Measurements from ENCODE around the gene ALOXE3.
"Not testable (repeated sequence)": the region's sequence is repeated elsewhere in the genome, so short reads cannot be mapped to it uniquely, and the experiment has no call there.

Gene ALOXE3

DNA sequence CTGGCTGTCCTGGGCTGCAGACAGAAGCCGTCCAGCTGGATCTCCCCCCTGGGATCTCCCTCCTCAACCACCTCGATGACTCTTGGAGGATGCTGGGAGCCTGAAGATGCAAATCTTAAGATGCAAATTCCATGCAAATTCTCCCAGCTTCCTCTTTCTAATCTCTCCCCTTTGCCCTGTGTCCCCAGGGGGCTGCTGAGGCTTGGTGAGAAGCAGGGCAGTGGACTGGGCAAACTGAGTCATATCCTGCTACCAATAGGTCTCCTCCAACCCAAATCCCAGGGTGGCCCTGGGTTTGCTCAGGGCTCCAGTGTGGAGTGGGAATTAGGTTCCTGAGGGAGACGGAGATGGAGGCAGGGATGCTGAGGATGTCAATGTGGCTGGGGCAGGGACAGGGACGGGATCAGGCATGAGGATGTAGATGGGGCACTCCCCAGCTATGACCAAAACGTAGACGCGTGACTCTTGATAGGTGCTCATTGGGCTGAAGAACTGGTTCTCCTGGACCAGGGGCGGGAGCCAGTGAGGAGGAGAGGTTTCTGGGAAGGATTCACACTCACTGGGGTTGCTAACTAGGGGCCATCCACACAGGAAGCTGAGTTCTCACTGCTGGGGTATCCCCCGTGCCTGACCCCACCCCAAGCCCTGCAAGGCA is 27.2 kb downstream of the ALOXE3 start:
- no peak for DNase-seq (ENCODE audit: low spot score)

DNA sequence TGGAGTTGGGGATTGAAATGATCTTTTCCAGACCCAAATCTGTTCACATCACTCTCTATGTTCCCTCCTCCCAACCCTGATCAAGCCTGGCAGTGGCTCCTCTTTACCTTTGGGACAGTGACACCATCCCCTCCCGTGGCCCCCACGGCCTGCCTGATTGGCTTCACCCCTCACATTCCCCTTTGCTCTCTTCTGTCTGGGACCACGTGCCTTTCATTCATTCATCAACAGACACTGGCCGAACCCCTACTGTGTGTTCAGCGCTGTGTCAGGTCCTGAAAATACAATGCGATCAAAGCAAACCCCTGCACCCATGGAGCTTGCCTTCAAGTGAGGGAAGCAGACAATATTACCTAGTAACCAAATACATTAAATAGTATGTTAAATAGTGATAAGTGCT is 28.6 kb downstream of the ALOXE3 start:
- DNase-seq (ENCODE audit: low spot score), result no peak

DNA sequence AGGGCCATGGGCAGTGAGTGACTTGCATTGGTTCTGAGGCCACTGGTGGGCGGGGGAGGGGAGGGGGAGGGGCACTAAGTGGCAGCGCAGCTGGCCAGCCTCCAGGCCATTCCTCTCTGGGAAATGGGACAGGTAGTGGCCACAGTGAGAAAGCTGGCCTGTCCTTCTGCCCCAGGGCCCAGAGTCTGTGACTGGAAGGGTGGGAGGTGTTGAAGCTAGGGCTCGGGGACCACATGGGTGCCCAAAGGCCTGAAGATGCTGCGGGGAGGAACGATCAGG is 30.4 kb downstream of the ALOXE3 start:
- no peak for DNase-seq (ENCODE audit: low spot score)

DNA sequence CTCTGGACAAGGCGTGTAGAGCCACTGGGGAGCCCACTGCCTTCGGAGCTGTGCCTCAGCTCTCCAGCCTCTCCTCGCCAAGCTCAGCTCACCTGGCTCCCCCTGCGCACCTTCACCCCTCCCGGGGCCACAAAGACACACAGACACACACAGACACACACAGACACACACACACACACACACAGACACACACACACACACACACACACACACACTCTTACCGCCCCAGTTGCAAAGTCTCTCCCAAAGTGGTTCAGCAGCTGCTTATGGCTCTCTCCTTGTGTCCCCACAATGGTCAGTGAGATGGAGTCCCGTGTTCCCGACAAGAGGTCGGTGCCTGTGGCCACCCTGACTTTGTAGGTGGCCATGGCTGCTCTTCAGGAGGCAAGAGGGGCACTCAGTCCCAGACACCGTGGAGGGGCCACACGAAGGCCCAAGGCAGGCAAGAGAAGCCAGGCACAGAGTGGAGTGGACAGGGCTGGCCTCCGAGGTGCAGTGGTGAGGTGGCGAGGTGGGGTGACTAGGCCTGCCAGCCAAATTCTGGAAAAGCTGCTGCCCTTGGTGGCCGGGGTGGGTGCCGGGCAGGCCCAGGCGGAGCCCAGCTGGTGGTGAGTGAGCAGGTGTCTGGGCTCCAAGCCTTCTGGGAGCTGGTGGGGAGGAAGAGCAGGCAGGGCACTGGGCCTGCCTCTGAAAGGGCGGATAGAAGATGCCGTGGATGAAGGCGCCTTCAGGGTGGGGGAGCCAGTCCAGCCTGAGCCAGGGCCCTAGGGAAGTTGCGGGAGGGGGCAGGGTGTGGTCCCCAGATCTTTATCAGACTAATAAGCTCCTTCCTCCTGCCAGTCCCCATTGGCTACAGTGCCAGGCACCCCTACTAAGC is 31.0 kb downstream of the ALOXE3 start, which contains the start of gene ALOX12B:
TSS of gene ALOX12B (minus strand) at position 642 of the 877 bp plus-strand sequence. CDS start at position 368, 274 bp downstream.
- no peak for DNase-seq (ENCODE audit: low spot score)

DNA sequence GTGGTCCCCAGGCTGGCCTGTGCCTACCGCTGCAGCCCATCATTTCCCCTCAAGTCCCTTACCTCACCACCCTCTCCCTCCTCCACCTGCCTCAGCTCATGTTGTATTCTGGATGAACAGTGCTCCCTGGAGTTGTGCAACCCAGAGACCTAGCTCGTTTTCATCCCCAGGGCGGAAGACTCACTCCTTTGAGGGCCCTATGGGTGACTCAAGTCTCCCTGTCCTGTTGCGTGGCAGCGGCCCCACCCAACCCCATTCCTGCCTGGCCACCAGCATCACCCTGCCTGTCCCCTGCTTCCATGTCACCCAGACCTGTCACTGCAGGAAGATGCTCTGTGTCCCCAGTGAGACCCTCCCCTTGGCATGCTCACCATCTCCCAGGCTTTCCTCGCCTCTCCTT is 34.1 kb downstream of the ALOXE3 start:
- DNase-seq (ENCODE audit: low spot score), result no peak

DNA sequence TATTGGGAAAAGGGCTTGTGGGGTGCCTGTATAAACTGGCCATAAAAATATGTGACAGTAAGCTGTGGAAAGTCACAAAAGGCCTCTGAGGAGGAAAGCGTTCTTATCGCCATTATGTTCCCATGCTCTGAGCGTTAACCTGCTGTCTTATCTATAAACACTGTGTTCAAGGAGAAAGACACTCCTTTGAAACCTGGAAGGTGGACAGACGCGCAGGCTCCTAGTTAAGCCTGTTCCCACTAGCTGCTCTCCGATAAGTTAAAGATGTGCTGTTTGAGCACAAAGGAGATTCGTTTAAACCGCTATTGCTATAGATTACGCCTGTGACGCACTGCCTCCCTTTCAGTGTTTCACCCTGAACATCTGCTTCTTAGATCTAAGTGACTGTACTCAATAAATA is 36.0 kb downstream of the ALOXE3 start:
- DNase-seq (ENCODE audit: low spot score), result no peak

DNA sequence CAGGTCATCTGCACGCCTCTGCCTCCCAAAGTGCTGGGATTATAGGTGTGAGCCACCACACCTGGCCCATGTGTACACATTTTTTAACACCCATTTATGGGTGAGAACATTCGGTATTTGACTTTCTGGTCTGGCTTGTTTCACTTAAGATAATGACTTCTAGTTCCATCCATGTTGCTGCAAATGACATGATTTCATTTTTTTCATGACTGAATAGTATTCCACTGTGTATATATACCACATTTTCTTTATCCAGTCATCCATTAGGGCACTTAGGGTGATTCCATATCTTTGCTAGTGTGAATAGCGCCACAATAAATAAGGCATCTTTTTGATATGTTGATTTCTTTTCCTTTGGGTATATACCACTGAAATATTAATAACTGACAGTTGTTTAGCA is 36.4 kb downstream of the ALOXE3 start:
- DNase-seq (ENCODE audit: low spot score), result no peak

DNA sequence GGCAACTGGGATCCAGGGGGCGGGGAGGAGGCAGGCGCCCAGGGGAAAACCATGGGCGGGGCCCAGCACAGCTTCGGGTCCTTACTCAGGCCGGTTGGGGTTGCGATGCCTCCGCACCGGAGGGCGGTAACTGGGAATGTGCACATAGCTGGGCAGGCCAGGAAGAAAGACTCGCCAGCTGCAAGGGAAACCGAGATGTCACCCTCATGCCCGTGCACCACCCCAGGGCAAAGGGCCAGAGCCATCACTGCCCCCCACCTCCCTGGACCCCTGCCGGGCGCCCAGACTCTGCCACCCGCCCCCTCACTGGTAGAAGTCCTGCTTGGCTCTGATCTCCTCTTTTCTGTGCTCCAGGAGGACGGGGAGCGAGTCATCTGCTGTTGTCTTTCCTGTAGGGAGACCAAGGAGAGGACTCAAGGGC is 37.5 kb downstream of the ALOXE3 start:
- DNase-seq (ENCODE audit: low spot score), result no peak

DNA sequence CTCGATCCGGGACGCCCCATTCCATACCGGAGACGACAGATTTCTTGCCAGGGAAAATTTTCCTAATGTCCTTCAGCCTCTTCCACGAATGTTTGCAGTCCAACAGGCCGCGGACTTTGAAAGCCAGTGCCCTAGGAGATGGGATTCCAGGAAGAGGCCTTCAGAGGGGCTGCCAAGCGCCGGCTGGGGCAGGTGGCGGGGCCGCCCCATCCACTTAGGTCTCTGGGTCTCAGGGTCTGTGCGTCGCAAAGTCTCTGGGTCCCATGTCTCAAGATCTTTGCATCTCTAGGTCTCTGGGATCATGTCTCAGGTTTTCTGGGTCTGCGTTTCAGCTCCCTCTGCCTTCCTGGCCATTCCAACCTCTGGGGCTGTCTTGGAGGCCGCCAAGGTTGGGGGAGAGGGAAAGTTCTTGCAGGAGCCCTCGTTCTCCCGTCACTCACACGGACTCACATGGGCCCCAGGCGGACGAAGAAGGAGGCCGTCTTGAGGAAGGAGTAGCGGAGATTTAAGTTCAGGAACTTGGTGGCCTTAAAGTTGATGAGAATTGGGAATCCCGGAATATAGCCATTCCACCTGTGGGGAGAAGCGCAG is 38.0 kb downstream of the ALOXE3 start:
- DNase-seq (ENCODE audit: low spot score), result no peak

DNA sequence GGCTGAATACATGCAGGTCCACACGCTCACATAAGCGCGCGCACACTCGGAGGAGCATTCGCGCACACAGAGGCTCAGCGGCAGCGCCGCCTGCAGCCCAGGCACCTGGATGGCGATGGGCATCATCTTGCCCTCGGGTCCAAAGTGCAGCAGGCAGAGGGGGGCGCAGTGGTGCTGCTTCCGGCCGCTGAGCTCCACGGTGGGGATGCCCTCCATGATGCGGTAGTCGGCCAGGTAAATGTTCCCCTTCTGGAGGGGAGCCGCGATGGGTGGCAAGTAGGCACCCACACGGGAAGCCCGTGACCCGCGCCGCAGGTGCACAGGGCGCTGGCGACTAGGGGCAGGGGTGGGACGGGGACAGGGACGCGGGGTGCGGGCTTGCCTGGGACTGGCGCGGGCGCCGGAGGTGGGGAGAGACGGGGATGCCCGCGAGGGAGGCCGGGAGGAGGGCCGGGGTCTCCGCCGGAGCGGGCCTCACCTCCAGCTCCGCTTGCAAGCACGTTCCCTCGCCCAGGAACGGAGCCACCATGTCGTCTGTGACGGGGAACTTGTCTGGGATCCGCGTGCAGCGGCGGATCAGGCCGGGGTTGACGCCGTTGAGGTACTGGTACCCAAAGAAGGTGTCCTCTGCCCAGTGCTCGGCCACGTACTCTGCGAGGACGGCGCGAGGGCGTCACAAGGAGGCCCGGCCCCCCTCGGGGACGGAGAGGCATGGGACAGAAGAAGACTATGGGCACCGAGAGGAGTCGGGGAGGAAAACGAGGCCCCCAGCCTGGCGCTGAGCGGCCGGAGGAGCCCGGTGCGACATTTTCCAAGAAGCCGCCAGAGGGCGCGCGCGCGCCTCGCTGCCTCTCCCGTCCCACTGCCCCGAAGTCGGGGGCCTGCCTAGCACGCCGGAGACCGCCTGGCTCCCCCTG is 38.8 kb downstream of the ALOXE3 start:
- peak; percentile 77 for DNase-seq (ENCODE audit: low spot score)

DNA sequence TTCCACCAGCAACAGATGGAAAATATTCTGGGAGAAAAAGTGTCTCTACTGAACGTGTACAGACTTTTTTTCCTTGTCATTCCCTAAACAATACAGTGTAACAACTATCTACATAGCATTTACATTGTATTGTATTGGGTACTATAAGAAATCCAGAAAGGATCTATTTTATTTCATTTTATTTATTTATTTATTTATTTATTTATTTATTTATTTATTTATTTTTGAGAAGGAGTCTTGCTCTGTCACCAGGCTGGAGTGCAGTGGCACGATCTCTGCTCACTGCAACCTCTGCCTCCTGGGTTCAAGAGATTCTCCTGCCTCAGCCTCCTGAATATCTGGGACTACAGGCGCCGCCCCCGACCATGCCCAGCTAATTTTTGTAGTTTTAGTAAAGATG is 40.4 kb downstream of the ALOXE3 start:
- not testable (repeated sequence) for DNase-seq (ENCODE audit: low spot score)

DNA sequence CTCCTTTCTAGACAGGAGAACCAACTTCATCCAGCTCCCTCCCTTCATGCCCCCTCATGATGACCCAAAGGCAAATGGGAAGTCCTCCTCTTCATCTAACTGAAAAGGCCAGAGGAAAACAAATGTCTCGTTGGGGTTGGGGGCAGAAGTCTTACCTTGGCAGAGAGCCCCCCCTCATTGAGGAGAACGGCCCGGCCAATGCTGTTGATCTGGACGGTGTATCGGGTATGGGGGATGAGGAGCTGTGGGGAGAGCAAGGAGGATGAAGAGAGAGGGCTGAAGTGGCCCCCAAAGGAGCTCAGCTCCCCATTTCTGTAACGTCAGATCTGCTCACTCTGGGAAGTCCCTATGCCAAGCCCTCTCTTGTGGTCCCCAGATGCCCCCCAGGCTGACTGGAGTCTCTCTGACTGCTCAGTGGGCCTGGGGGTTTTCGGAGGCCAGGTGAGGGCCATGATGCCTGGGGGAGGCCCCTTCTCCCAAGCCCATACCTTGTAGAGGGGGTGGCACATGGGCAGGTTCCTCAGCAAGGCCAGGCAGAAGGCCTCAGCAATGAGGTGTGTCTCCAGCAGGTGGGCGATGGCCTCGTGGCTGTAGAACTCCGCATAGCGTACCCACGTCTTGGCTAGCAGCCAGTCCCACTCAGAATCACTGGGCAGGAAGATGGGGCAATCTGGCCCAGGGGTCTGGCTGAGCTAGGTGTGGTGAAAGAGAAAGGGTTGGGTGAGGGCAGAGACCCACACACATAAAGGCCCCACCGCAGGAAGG is 41.6 kb downstream of the ALOXE3 start:
- no peak for DNase-seq (ENCODE audit: low spot score)

DNA sequence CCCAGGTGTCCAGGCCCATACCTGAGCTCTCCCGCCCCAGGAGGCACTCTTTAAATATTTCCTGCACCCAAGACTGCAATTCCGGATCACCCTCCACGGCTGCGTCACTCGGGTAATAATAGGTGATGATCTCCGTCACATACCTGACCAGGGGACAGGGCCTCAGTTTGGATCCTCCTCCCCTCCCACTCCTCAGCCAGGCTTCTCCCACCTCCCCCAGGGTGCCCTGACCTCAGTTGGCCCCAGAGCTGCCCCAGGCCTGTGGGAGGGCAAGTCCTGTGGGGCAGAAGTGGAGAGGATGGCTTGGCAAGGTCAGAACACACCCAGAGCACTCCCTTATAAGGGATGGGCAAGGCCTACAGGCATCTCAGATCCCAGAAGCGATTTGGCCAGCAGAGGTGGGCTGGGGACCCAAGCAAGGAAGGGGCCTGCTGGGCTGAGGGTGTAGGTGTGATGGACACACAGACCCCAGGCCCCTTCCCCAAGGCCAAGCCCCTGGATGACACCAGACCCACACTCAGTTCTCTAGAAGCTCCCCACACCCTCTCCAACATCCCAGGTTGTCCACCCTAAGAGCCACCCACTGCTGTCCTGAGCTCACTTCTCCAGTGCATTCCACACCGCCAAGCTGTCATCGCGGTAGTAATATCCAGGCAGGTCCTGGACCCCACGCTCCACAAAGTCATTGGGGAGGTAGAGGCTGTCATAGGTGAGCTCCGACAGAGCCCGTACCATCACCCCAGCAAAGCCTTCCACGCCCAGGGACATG is 42.6 kb downstream of the ALOXE3 start:
- DNase-seq (ENCODE audit: low spot score), result no peak

DNA sequence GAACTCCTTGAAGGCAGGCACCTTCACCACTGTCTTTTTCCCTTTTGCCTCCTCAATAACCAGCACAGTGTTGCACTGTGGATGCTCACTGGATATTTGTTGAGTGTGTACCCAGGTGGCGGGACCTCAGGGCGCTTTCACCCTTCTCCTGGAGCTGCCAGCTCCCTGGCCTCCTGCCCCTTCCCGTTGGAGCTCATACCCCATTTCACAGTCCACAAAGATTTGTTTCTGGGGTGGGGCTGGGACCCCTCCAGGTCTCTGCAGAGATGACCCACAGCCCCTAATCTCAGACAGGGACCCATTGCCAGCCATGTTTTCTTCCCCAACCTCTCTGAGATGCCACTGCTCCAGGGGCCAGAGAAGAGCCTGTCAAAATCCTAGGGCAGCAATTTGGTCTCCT is 43.2 kb downstream of the ALOXE3 start:
- DNase-seq (ENCODE audit: low spot score), result no peak

DNA sequence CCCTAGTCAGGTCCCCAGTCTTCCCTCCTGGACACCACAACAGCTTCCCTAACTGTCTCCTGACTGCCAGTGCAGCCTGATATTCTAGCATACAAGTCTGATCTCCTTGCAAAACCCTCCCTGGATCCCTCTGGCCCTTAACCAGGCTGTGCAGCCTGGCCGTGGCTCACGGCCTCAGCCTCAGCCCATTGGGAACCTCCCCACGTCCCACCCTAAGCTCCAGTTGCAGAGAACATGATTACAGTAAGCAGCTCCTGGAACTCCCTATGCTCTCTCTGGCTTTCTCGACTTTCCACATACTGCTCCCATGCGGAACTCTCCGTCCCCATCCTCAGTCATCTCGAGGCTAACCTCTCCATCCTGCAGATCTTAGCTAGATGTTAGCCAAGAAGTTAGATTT is 43.8 kb downstream of the ALOXE3 start:
- no peak for DNase-seq (ENCODE audit: low spot score)

DNA sequence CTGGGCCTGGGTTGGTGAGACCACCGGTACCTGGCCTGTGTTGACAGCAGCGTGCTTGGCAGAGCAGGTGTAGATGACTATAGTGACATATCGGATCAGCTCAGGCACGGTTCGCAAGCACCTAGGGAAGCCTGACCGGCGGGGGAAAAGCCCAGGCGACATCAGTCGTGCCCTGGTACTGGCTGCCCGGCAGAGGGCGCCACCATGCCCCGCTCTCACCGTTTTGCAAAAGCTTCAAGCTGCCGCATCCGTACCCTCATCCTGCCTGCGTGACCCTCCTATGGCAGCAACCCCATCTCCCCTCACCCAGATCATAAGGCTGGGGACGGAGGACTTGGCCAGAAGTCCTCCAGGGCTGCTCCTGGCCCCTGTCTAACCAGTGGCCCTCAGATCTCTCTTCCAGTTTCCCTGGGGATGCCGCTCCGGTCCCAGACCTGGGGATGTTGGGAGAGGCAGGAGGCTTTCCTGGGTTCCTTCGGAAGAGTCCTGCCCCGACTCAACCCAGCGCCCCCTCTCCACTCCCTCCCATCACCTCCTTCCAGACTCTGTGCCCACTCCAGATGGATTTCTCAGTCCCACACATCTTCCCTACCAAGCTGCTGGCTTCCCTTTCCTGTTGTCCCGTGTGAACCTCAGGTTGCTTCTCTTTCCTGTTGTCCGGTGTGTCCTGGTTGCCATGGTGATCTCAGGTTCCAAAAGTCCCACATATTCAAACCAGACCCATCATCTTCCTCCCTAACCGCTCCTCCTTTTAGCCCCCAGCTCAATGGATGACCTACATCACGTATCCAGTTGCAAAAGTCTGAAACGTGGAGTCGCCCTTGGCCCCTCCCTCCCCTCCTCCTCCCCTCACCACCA is 44.5 kb downstream of the ALOXE3 start:
- peak; percentile 84 for DNase-seq (ENCODE audit: low spot score)

DNA sequence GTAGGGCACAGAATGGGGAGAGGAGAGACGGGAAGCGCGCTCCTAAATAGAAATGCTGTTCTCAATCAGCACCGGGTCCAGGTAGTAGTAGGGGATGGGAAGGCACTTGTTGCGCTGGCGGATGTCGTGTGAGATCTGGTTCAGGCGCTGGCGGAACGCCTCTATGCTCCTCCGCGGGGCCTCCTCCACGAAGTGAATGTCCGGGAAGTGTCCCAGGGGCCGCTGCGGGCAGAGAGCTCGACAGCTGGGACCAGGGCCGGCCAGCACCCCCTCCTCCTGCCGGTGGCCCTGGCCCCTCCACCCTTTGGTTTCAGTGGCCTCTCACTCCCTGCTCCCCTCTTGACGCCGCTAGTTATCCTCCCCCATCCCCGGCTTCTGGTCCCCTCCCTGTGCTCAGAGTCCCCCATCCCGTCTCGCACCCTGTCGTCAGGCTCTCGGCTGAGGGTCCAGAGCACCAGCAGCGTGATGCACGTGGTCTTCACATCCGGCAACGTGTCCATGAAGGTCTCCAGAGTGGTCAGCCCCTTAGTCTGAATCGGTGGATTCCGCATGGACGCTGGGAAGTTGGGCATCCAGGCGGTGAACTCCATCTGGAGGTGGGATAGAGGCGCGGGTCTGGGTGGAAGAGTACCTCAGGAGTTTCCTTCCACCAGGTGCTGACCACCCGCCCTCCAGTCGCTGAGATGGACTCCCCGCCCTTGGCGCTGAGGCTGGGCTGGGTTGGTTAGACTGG is 45.4 kb downstream of the ALOXE3 start:
- peak; percentile 18 for DNase-seq (ENCODE audit: low spot score)

DNA sequence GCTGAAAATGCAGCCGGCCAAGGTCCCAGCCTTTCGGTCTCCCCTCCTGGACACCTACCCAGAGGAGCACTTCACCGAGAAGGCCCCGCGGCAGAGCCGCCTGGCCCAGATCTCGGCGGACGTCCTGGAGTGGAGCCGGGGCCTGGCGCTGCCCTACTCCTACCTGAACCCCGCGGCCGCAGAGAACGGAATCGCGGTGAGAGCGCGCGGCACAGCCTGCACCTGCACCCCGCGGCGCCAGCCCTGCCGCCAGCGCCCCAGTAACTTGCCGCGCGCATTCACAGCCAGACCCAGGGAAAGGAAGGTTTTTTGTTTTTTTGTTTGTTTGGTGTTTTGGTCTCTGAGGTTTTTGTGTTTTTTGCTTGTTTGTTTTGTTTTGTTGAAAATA is 46.0 kb downstream of the ALOXE3 start:
- DNase-seq (ENCODE audit: low spot score), result no peak

DNA sequence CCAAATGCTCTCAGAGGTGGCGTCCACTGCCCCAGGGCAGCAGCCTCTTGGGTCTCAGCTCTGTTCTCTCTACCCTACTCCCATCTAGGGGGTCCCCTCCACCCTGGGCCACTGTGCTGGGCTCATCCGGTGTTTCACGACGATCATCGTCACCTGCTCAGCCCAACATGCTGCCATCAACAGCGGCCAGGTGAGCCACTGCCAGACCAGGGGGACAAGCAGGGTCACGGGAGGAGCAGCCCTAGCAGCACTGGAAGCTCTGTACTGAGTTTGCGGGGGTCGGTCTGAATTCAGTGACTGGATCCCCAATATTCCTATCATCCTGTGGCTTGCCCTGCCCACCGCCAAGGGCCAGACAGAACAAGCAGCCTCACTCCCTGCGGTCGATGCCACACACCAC is 46.8 kb downstream of the ALOXE3 start:
- DNase-seq (ENCODE audit: low spot score), result no peak

Measured in CD4-positive, alpha-beta T cell treated with Interleukin-15 for 4 hours (primary cell).